ENCODE measurements around the gene GDF15. TPM values are rescaled to one million over a fixed set of nuclear protein-coding genes. Genes with fewer than 3 reads are reported as not detected.

GDF15 gene
- total RNA-seq, 1 experiment from 2014 or later: 27.3 TPM

GRCh38 chr19:18364826-18365528, 21.0 kb upstream of the GDF15 start:
- Mint-ChIP-seq H3K27me3 (ENCODE audit: low read depth) (no peaks in the 10 kb centered on the region), H3K27ac (peak overlapping the region; percentile 97), H3K4me1 (peaks cover 45% of the 10 kb centered on the region), H3K4me3 (no peak overlapping the region), H3K9me3 (no peaks in the 10 kb centered on the region), H3K36me3 (peaks cover 19% of the 10 kb centered on the region)
- CTCF ChIA-PET: interaction anchor here (0.6 to 12.4 kb wide), 6 partner anchors 15 to 791 kb away, joined by 3 to 91 read pairs (median 3); partner anchors contain the start of genes GDF15, JUND and LSM4
- ATAC-seq (no peak), DNase-seq (ENCODE audit: low spot score) (peak; percentile 38)
- POLR2A ChIA-PET: interaction anchor here (1.0 kb wide), 2 partner anchors 9 to 72 kb away, joined by 3 read pairs; no protein-coding TSS in a partner anchor
- TF ChIP-seq GABPB1 (CRISPR knock-in tag; IDR thresholded peaks at IDR 0.05) (peak; percentile 99), ZNF232 (CRISPR knock-in tag; IDR thresholded peaks at IDR 0.05) (no peak), EMX1 (CRISPR knock-in tag; IDR thresholded peaks at IDR 0.05) (no peak), RELA (CRISPR knock-in tag; IDR thresholded peaks at IDR 0.05; ENCODE audit: borderline replicate concordance) (no peak), CREB1 (CRISPR knock-in tag; IDR thresholded peaks at IDR 0.05) (no peak), JUN (CRISPR knock-in tag; IDR thresholded peaks at IDR 0.05) (no peak)
- TF ChIP-seq, protein P1, sequence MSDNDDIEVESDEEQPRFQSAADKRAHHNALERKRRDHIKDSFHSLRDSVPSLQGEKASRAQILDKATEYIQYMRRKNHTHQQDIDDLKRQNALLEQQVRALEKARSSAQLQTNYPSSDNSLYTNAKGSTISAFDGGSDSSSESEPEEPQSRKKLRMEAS (CRISPR knock-in tag; IDR thresholded peaks at IDR 0.05): 0 out of 2 replicates have a peak, but pooled peaks have one; percentile 21
- TF ChIP-seq, protein P2, sequence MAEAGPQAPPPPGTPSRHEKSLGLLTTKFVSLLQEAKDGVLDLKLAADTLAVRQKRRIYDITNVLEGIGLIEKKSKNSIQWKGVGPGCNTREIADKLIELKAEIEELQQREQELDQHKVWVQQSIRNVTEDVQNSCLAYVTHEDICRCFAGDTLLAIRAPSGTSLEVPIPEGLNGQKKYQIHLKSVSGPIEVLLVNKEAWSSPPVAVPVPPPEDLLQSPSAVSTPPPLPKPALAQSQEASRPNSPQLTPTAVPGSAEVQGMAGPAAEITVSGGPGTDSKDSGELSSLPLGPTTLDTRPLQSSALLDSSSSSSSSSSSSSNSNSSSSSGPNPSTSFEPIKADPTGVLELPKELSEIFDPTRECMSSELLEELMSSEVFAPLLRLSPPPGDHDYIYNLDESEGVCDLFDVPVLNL (CRISPR knock-in tag; IDR thresholded peaks at IDR 0.05; ENCODE audit: borderline replicate concordance, low read depth): no peak
- TF ChIP-seq, protein P3, sequence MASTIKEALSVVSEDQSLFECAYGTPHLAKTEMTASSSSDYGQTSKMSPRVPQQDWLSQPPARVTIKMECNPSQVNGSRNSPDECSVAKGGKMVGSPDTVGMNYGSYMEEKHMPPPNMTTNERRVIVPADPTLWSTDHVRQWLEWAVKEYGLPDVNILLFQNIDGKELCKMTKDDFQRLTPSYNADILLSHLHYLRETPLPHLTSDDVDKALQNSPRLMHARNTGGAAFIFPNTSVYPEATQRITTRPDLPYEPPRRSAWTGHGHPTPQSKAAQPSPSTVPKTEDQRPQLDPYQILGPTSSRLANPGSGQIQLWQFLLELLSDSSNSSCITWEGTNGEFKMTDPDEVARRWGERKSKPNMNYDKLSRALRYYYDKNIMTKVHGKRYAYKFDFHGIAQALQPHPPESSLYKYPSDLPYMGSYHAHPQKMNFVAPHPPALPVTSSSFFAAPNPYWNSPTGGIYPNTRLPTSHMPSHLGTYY (CRISPR knock-in tag; IDR thresholded peaks at IDR 0.05): no peak

GRCh38 chr19:18366021-18366435, 19.9 kb upstream of the GDF15 start:
- ChIA-PET POLR2A (no interaction called here), CTCF (interaction anchor here (1.1 to 12.4 kb wide), 2 partner anchors 22 to 86 kb away, joined by 4 to 91 read pairs; partner anchors contain the start of gene GDF15)
- ATAC-seq: no peak
- H3K36me3 Mint-ChIP-seq: peaks cover 19% of the 10 kb centered on the region
- H3K27ac Mint-ChIP-seq: peak overlapping the region; percentile 98
- no peaks in the 10 kb centered on the region for H3K27me3 Mint-ChIP-seq (ENCODE audit: low read depth)
- no peaks in the 10 kb centered on the region for H3K9me3 Mint-ChIP-seq
- peaks cover 45% of the 10 kb centered on the region for H3K4me1 Mint-ChIP-seq
- no peak overlapping the region for H3K4me3 Mint-ChIP-seq
- no peak for DNase-seq (ENCODE audit: low spot score)
- TF ChIP-seq ESRRA (CRISPR knock-in tag; IDR thresholded peaks at IDR 0.05; ENCODE audit: borderline replicate concordance): no peak
- no peak for TF ChIP-seq GRHL2 (CRISPR knock-in tag; IDR thresholded peaks at IDR 0.05; ENCODE audit: insufficient replicate concordance, severe bottlenecking)
- TF ChIP-seq, protein P3 (CRISPR knock-in tag; IDR thresholded peaks at IDR 0.05): no peak
- TF ChIP-seq, protein P4, sequence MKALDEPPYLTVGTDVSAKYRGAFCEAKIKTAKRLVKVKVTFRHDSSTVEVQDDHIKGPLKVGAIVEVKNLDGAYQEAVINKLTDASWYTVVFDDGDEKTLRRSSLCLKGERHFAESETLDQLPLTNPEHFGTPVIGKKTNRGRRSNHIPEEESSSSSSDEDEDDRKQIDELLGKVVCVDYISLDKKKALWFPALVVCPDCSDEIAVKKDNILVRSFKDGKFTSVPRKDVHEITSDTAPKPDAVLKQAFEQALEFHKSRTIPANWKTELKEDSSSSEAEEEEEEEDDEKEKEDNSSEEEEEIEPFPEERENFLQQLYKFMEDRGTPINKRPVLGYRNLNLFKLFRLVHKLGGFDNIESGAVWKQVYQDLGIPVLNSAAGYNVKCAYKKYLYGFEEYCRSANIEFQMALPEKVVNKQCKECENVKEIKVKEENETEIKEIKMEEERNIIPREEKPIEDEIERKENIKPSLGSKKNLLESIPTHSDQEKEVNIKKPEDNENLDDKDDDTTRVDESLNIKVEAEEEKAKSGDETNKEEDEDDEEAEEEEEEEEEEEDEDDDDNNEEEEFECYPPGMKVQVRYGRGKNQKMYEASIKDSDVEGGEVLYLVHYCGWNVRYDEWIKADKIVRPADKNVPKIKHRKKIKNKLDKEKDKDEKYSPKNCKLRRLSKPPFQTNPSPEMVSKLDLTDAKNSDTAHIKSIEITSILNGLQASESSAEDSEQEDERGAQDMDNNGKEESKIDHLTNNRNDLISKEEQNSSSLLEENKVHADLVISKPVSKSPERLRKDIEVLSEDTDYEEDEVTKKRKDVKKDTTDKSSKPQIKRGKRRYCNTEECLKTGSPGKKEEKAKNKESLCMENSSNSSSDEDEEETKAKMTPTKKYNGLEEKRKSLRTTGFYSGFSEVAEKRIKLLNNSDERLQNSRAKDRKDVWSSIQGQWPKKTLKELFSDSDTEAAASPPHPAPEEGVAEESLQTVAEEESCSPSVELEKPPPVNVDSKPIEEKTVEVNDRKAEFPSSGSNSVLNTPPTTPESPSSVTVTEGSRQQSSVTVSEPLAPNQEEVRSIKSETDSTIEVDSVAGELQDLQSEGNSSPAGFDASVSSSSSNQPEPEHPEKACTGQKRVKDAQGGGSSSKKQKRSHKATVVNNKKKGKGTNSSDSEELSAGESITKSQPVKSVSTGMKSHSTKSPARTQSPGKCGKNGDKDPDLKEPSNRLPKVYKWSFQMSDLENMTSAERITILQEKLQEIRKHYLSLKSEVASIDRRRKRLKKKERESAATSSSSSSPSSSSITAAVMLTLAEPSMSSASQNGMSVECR (CRISPR knock-in tag; IDR thresholded peaks at IDR 0.05; ENCODE audit: borderline replicate concordance): no peak
- TF ChIP-seq TCF7 (CRISPR knock-in tag; IDR thresholded peaks at IDR 0.05; ENCODE audit: low read depth): no peak
- no peak for TF ChIP-seq CREB1 (CRISPR knock-in tag; IDR thresholded peaks at IDR 0.05)
- no peak for TF ChIP-seq ZNF317 (CRISPR knock-in tag; IDR thresholded peaks at IDR 0.05; ENCODE audit: borderline replicate concordance, low read depth)
- TF ChIP-seq, protein P5, sequence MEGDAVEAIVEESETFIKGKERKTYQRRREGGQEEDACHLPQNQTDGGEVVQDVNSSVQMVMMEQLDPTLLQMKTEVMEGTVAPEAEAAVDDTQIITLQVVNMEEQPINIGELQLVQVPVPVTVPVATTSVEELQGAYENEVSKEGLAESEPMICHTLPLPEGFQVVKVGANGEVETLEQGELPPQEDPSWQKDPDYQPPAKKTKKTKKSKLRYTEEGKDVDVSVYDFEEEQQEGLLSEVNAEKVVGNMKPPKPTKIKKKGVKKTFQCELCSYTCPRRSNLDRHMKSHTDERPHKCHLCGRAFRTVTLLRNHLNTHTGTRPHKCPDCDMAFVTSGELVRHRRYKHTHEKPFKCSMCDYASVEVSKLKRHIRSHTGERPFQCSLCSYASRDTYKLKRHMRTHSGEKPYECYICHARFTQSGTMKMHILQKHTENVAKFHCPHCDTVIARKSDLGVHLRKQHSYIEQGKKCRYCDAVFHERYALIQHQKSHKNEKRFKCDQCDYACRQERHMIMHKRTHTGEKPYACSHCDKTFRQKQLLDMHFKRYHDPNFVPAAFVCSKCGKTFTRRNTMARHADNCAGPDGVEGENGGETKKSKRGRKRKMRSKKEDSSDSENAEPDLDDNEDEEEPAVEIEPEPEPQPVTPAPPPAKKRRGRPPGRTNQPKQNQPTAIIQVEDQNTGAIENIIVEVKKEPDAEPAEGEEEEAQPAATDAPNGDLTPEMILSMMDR (IDR thresholded peaks at IDR 0.05): no peak
- TF ChIP-seq ZNF219 (CRISPR knock-in tag; IDR thresholded peaks at IDR 0.05; ENCODE audit: borderline replicate concordance): no peak

Measured in WTC11 (cell line).